Nephron progenitor cell (in vitro differentiated cells): ENCODE data around the gene FBXL20.

ENCODE experiments used
- DNase-seq: peaks from one replicate; pipeline ENCODE4 v3.0.0; 2021
- H3K27ac Mint-ChIP-seq: 2 replicates; pipeline ENCODE4 v1.8.0; 2021; ENCODE audit warnings: mild to moderate bottlenecking, moderate library complexity, mixed read lengths
- H3K27me3 Mint-ChIP-seq: 2 replicates; pipeline ENCODE4 v1.8.0; 2021; ENCODE audit warnings: mild to moderate bottlenecking, low read depth, mixed read lengths; ENCODE audit not compliant: poor library complexity
- H3K36me3 Mint-ChIP-seq: 2 replicates; pipeline ENCODE4 v1.8.0; 2021; ENCODE audit warnings: low read depth, mixed read lengths
- H3K4me1 Mint-ChIP-seq: 2 replicates; pipeline ENCODE4 v1.8.0; 2021; ENCODE audit warnings: mixed read lengths
- H3K4me3 Mint-ChIP-seq: 2 replicates; pipeline ENCODE4 v1.8.0; 2021; ENCODE audit warnings: mild to moderate bottlenecking, moderate library complexity, mixed read lengths
- H3K9me3 Mint-ChIP-seq: 2 replicates; pipeline ENCODE4 v1.8.0; 2021; ENCODE audit warnings: mild to moderate bottlenecking, moderate library complexity, mixed read lengths
- TF ChIP-seq, protein P1 (sequence below): fragments of 200-600 bp; sonication (generic); IDR thresholded peaks from 2 replicates; pipeline ENCODE4 v1.5.0; 2021; ENCODE audit warnings: antibody characterized with exemption

Gene FBXL20

DNA sequence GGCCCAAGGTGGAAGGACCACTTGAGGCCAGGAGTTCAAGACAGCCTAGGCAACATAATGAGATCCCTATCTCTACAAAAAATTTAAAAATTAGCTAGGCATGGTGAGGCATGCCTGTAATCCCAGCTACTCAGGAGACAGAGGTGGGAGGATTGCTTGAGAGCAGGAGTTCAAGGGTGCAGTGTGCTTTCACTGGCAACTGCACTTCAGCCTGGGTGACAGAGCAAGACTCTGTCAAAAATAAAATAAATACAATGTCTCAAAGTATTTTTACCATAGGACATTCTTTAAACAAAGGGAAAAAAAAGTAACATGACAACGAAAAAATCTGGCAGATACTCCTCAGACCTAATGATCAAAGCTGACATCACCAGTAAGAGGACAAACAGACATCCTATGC lies 72.6 kb downstream of the FBXL20 start:
- no peak for DNase-seq
- Mint-ChIP-seq H3K4me3 (no peak overlapping the region), H3K27me3 (no peaks in the 10 kb centered on the region), H3K36me3 (peaks cover 20% of the 10 kb centered on the region), H3K9me3 (peaks cover 16% of the 10 kb centered on the region), H3K4me1 (peaks cover 7% of the 10 kb centered on the region), H3K27ac (no peak overlapping the region)
- TF ChIP-seq, protein P1, sequence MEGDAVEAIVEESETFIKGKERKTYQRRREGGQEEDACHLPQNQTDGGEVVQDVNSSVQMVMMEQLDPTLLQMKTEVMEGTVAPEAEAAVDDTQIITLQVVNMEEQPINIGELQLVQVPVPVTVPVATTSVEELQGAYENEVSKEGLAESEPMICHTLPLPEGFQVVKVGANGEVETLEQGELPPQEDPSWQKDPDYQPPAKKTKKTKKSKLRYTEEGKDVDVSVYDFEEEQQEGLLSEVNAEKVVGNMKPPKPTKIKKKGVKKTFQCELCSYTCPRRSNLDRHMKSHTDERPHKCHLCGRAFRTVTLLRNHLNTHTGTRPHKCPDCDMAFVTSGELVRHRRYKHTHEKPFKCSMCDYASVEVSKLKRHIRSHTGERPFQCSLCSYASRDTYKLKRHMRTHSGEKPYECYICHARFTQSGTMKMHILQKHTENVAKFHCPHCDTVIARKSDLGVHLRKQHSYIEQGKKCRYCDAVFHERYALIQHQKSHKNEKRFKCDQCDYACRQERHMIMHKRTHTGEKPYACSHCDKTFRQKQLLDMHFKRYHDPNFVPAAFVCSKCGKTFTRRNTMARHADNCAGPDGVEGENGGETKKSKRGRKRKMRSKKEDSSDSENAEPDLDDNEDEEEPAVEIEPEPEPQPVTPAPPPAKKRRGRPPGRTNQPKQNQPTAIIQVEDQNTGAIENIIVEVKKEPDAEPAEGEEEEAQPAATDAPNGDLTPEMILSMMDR = no peak

DNA sequence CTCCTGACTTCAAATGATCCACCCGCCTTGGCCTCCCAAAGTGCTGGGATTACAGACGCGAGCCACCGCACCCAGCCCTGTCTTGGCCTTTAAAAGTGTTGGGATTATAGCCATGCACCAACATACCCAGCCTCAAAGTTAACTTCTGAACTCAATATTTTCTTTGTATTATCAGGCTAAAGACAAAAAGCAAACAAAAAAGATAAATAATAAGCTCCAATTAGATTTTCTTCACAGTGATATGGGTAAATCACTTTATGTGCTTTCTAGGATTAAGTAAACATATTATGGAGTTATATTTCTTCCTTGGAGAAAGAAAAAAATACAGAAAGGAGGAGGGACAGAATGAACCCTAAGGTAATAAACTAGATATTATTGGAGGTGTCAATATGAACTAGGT lies 74.3 kb downstream of the FBXL20 start:
- Mint-ChIP-seq H3K4me3 (no peak overlapping the region), H3K27me3 (no peaks in the 10 kb centered on the region), H3K27ac (no peak overlapping the region), H3K36me3 (peaks cover 12% of the 10 kb centered on the region), H3K9me3 (peaks cover 3% of the 10 kb centered on the region), H3K4me1 (peaks cover 7% of the 10 kb centered on the region)
- TF ChIP-seq, protein P1 = no peak
- DNase-seq = no peak

DNA sequence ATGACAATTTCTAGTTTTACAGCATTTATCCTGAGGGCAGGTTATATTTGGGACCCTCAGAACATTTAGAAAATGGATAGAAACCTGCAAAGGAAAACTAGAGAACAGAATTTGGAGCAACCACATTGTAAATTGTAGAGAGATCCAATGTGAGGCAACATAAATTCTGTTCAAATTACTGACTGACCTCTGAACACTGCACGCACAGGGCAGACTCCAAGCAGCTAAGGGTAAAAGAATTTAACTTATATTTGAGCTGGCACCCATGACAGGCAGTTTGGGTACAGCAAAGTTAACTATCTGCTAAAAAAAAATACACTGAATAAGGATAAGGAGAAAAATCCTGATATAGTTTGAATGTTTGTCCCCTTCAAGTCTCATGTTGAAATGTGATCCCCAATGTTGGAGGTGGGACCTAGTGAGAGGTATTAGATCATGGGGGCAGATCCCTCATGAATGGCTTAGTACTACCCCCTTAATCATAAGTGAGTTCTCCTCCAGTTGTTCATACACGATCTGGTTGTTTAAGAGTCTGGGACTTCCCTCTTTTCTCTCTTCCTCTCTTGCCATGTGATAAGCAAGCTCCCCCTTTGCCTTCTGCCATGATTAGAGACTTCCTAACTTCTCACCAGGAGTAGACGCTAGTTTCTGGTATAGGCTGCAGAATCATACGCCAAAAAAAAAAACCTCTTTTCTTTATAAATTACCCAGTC lies 75.7 kb downstream of the FBXL20 start:
- no peaks in the 10 kb centered on the region for H3K27me3 Mint-ChIP-seq
- no peak for DNase-seq
- no peak overlapping the region for H3K27ac Mint-ChIP-seq
- TF ChIP-seq, protein P1 = no peak
- H3K9me3 Mint-ChIP-seq = no peaks in the 10 kb centered on the region
- peaks cover 7% of the 10 kb centered on the region for H3K4me1 Mint-ChIP-seq
- no peak overlapping the region for H3K4me3 Mint-ChIP-seq
- peaks cover 7% of the 10 kb centered on the region for H3K36me3 Mint-ChIP-seq

DNA sequence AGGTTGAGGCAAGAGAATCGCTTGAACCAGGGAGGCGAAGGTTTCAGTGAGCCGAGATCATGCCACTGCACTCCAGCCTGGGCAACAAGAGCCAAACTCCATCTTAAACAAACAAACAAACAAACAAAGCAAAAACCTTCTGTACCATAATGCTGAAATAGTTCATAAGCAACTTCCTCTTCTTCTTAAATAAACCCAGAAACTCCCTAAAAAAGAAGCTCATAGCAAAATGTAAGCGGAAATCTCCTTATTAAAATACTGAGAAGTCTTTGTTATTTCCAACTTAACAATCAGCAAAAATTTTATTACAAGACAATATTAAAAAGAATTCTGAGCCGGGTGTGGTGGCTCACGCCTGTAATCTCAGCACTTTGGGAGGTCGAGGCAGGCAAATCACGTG lies 82.8 kb downstream of the FBXL20 start:
- H3K27ac Mint-ChIP-seq = no peak overlapping the region
- no peaks in the 10 kb centered on the region for H3K9me3 Mint-ChIP-seq

DNA sequence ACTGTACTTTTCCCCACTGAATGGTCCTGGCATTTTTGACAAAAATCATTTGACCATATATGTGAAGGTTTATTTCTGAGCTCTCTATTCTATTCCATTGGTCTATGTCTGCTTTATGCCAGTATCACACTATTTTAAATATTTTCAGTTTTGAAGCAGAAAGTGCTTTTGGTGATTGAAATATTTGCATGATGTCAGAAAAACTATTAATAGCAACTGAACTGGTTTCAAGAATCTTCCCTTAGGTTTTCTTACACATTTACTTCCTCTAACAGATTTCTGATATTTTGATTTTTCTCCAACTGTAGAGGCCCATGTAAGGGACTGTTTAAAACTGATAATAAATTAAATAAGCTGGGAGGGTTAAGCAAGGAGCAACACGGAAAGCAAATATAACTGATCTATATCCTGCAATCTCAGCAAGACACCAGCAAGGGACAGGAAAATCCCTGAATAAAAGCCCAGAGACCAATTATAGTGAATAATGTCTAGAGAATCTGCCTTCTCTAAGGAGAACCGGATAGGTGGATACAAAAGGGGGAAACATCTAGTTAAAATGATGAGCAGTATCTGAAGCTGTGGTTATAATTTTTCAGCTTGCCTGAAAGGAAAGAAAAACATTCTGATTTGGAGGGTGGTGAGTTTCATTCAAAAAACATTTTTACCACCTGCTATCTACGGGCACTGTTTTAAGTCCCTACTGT lies 94.8 kb downstream of the FBXL20 start:
- no peak overlapping the region for H3K27ac Mint-ChIP-seq
- H3K4me1 Mint-ChIP-seq = peaks cover 19% of the 10 kb centered on the region
- H3K36me3 Mint-ChIP-seq = peaks cover 42% of the 10 kb centered on the region
- no peaks in the 10 kb centered on the region for H3K27me3 Mint-ChIP-seq
- H3K9me3 Mint-ChIP-seq = no peaks in the 10 kb centered on the region
- no peak overlapping the region for H3K4me3 Mint-ChIP-seq
- TF ChIP-seq, protein P1 = no peak
- DNase-seq = no peak

More for the DNA sequence above, 82.8 kb downstream of the FBXL20 start:
- Mint-ChIP-seq H3K27me3 (peaks cover 6% of the 10 kb centered on the region), H3K4me1 (no peaks in the 10 kb centered on the region), H3K36me3 (peaks cover 32% of the 10 kb centered on the region), H3K4me3 (no peak overlapping the region)
- no peak for DNase-seq
- TF ChIP-seq, protein P1 = no peak

DNA sequence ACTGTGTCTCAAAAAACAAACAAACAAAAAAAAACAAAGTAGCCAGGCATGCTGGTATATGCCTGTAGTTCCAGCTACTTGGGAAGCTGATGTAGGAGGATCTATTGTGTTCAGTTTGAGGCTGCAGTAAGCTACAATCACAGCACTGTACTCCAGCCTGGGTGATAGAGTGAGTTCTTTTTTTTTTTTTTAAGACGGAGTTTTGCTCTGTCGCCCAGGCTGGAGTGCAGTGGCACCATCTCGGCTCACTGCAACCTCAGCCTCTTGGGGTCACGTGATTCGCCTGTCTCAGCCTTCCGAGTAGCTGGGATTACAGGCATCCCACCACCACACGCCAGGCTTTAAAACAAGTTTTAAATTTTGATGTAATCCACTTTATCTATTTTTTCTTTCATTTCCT lies 95.4 kb downstream of the FBXL20 start:
- TF ChIP-seq, protein P1 = no peak
- Mint-ChIP-seq H3K27ac (no peak overlapping the region), H3K4me1 (peaks cover 12% of the 10 kb centered on the region), H3K27me3 (no peaks in the 10 kb centered on the region), H3K9me3 (no peaks in the 10 kb centered on the region), H3K4me3 (no peak overlapping the region), H3K36me3 (peaks cover 43% of the 10 kb centered on the region)
- DNase-seq = no peak
